ENCODE data around the gene MBL2. TPM values are rescaled to one million over a fixed set of nuclear protein-coding genes. Genes with fewer than 3 reads are reported as not detected.

The MBL2 gene
- total and polyA plus RNA-seq, 2 of the 8 experiments (the other 6 are each of a cell fraction or from before 2014, with no cell fraction given): not detected

DNA sequence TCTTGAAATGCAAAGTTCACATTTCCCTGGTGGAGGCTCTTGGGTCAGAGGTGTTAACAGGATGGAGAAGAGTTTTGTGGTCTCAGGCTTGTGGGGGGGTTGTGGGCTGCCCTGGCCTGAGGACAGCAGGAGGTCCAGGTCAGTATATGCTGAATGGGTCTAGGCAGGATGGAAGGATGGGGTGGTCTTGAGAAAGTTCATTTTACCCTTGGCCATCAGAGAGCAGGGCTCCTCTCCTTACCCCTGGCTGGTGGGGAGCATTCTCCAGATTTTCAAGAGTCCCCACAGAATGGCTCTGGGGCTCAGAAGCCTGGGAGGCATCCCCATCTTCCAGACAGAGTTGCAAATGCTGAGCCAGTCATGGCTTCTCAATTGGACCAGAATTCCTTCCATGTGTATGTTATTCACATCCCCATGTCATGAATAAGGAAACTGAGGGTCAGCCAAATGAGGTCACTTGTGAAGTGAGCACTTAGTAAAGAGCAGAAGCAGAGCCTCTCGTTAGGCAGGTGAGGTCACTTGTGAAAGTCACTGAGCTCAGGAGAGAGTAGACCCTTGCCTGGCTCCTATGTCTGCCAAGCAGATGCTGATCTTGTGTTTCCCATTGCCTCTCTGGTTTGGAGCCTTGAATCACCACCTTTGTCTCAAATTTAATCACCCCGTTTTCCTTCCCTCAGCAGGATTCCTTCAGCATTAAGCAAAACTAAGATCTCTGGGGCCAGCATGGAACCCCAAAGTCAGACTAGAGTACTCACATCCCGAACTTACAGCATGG, 33.0 kb downstream of the MBL2 start:
- Histone ChIP-seq H4K8ac (ENCODE audit: extremely low read depth, insufficient read depth, low read length) (no peak overlapping the region), H3K79me2 (ENCODE audit: control insufficient read depth in 1 of 2, insufficient read depth in 2 of 2, low read length in 2 of 2) (no peaks in the 10 kb centered on the region), H2BK120ac (replicated peaks; ENCODE audit: low read depth, low read length) (no peak overlapping the region), H2AK5ac (ENCODE audit: low read depth, low read length) (no peak overlapping the region), H3K9ac (replicated peaks in 1 of 4; ENCODE audit: extremely low read depth in 1 of 4, low read depth in 3 of 4, low read length in 3 of 4) (no peak overlapping the region), H3K27ac (ENCODE audit: low read depth, low read length) (no peak overlapping the region), H3K4ac (replicated peaks; ENCODE audit: insufficient read length, low read depth, low read length) (no peak overlapping the region), H2BK5ac (ENCODE audit: low read depth, low read length) (no peak overlapping the region), H4K20me1 (replicated peaks in 1 of 2; ENCODE audit: control insufficient read depth in 1 of 2, insufficient read depth in 2 of 2, low read length in 2 of 2) (no peaks in the 10 kb centered on the region), H3K79me1 (ENCODE audit: low read depth, low read length) (no peaks in the 10 kb centered on the region), H3K23me2 (ENCODE audit: low read depth, low read length) (no peaks in the 10 kb centered on the region), H3K36me3 (ENCODE audit: control insufficient read depth in 2 of 4, insufficient read depth in 4 of 4, low read length in 3 of 4) (no peaks in the 10 kb centered on the region; a peak in 1 of 8 replicates), H4K91ac (replicated peaks; ENCODE audit: insufficient read length, low read length) (no peak overlapping the region), H3K9me3 (ENCODE audit: insufficient read depth in 2 of 2, low read depth in 1 of 2, low read length in 1 of 2) (peaks cover 11 to 19% of the 10 kb centered on the region in 2 experiments), H3K23ac (ENCODE audit: insufficient read length) (no peak overlapping the region), H4K5ac (ENCODE audit: insufficient read length, low read depth, low read length) (no peak overlapping the region), H2BK20ac (ENCODE audit: low read length) (no peak overlapping the region), H3K4me2 (ENCODE audit: insufficient read depth in 1 of 2, low read depth in 2 of 2, low read length in 2 of 2) (no peak overlapping the region), H3K56ac (replicated peaks; ENCODE audit: insufficient read length, low read depth, low read length) (no peak overlapping the region), H2BK15ac (ENCODE audit: low read length) (no peak overlapping the region), H3K18ac (ENCODE audit: extremely low read depth, low read length) (no peak overlapping the region), H3K27me3 (replicated peaks in 1 of 4; ENCODE audit: control insufficient read depth in 3 of 4, extremely low read depth in 1 of 4, insufficient read depth in 3 of 4, low read length in 3 of 4) (no peaks in the 10 kb centered on the region), H3K4me1 (replicated peaks in 1 of 4; ENCODE audit: control insufficient read depth in 3 of 4, insufficient read depth in 4 of 4, low read length in 3 of 4) (no peaks in the 10 kb centered on the region), H3K4me3 (ENCODE audit: extremely low read depth in 1 of 4, insufficient read depth in 2 of 4, low read depth in 3 of 4, low read length in 4 of 4) (no peak overlapping the region), H3K14ac (ENCODE audit: insufficient read length) (no peak overlapping the region), H2BK12ac (ENCODE audit: low read depth, low read length) (no peak overlapping the region), H2AFZ (ENCODE audit: low read length) (no peak overlapping the region)
- POLR2A ChIA-PET (ENCODE audit: partially characterized antibody): no interaction called here
- DNase-seq (ENCODE audit: low read depth in 1 of 2, low spot score in 2 of 2): no peak
- 82% methylated on average over 3 of the region's 3 CpGs; no CpG with 5 or more reads in 1 of the 2 experiments for WGBS, 2 experiments (ENCODE audit: extremely low coverage in 1 of 2, insufficient coverage in 1 of 2, insufficient read length in 1 of 2, insufficient replicate concordance in 2 of 2, low coverage in 1 of 2, low lambda C conversion rate in 2 of 2, missing lambda C conversion rate in 1 of 2)
- CTCF ChIA-PET (ENCODE audit: partially characterized antibody): interaction anchor here (0.6 to 4.2 kb wide), 14 partner anchors 10 to 113 kb away, joined by 3 to 127 read pairs (median 6); no protein-coding TSS in a partner anchor
- FAIRE-seq: no peak
- TF ChIP-seq MAFK (IDR thresholded peaks at IDR 0.05; ENCODE audit: low read depth, low read length) (no peak), HDAC6 (IDR thresholded peaks at IDR 0.05; ENCODE audit: low read depth, low read length) (no peak), TBP (IDR thresholded peaks at IDR 0.05; ENCODE audit: low read depth, low read length) (no peak), CTBP2 (IDR thresholded peaks at IDR 0.05; ENCODE audit: borderline replicate concordance, insufficient read depth, insufficient read length, low read length) (no peak), EP300 (IDR thresholded peaks at IDR 0.05; ENCODE audit: borderline replicate concordance in 1 of 2, low read depth in 2 of 2, low read length in 2 of 2) (no peak), RAD21 (IDR thresholded peaks at IDR 0.05 in 1 of 2, conservative IDR thresholded peaks at IDR 0.05 in 1 of 2; ENCODE audit: low read depth in 2 of 2, low read length in 2 of 2) (no peak), CREB1 (IDR thresholded peaks at IDR 0.05) (no peak)
- TF ChIP-seq, protein P1, sequence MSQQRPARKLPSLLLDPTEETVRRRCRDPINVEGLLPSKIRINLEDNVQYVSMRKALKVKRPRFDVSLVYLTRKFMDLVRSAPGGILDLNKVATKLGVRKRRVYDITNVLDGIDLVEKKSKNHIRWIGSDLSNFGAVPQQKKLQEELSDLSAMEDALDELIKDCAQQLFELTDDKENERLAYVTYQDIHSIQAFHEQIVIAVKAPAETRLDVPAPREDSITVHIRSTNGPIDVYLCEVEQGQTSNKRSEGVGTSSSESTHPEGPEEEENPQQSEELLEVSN (IDR thresholded peaks at IDR 0.05): no peak
- TF ChIP-seq, protein P2, sequence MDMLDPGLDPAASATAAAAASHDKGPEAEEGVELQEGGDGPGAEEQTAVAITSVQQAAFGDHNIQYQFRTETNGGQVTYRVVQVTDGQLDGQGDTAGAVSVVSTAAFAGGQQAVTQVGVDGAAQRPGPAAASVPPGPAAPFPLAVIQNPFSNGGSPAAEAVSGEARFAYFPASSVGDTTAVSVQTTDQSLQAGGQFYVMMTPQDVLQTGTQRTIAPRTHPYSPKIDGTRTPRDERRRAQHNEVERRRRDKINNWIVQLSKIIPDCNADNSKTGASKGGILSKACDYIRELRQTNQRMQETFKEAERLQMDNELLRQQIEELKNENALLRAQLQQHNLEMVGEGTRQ (IDR thresholded peaks at IDR 0.05; ENCODE audit: low read length): no peak
